ENCODE data around the gene EYA2.
A peak's percentile ranks its signal among the peaks of the same experiment; 100 is the strongest.

The EYA2 gene

GRCh38 chr20:46970937-46971630 lies 76.4 kb downstream of the EYA2 start:
- Histone ChIP-seq H3K27me3 (ENCODE audit: insufficient read depth, low read length) (no peaks in the 10 kb centered on the region), H2AFZ (ENCODE audit: low read depth, low read length) (peak overlapping the region; percentile 50), H3K4me3 (ENCODE audit: low read length) (no peak overlapping the region), H3K36me3 (ENCODE audit: insufficient read depth, low read length) (no peaks in the 10 kb centered on the region), H3K4me1 (ENCODE audit: insufficient read depth, low read length) (no peaks in the 10 kb centered on the region), H3K9me3 (ENCODE audit: low read length) (no peaks in the 10 kb centered on the region)

- Histone ChIP-seq H3K4me1 (ENCODE audit: insufficient read depth, low read length) (peaks cover under 1% of the 10 kb centered on the region), H3K4me3 (ENCODE audit: low read length) (no peak overlapping the region), H3K36me3 (ENCODE audit: insufficient read depth, low read length) (no peaks in the 10 kb centered on the region), H3K27me3 (ENCODE audit: insufficient read depth, low read length) (no peaks in the 10 kb centered on the region), H2AFZ (ENCODE audit: low read depth, low read length) (no peak overlapping the region), H3K9me3 (ENCODE audit: low read length) (no peaks in the 10 kb centered on the region)
These were observed 79.1 kb downstream of the EYA2 start for GRCh38 chr20:46973766-46974165.

GRCh38 chr20:46974669-46975434 lies 80.2 kb downstream of the EYA2 start:
- Histone ChIP-seq H2AFZ (ENCODE audit: low read depth, low read length) (no peak overlapping the region), H3K4me1 (ENCODE audit: insufficient read depth, low read length) (peaks cover 9% of the 10 kb centered on the region), H3K9me3 (ENCODE audit: low read length) (no peaks in the 10 kb centered on the region)

GRCh38 chr20:46975976-46976375 lies 81.3 kb downstream of the EYA2 start:
- Histone ChIP-seq H3K9me3 (ENCODE audit: low read length) (no peaks in the 10 kb centered on the region), H2AFZ (ENCODE audit: low read depth, low read length) (no peak overlapping the region), H3K27me3 (ENCODE audit: insufficient read depth, low read length) (no peaks in the 10 kb centered on the region), H3K36me3 (ENCODE audit: insufficient read depth, low read length) (no peaks in the 10 kb centered on the region), H3K4me1 (ENCODE audit: insufficient read depth, low read length) (peaks cover 9% of the 10 kb centered on the region), H3K4me3 (ENCODE audit: low read length) (no peak overlapping the region)

More at GRCh38 chr20:46974669-46975434, 80.2 kb downstream of the EYA2 start:
- H3K4me3 ChIP-seq (ENCODE audit: low read length), result no peak overlapping the region
- no peaks in the 10 kb centered on the region for H3K36me3 ChIP-seq (ENCODE audit: insufficient read depth, low read length)
- H3K27me3 ChIP-seq (ENCODE audit: insufficient read depth, low read length), result no peaks in the 10 kb centered on the region

- Histone ChIP-seq H3K9me3 (ENCODE audit: low read length) (no peaks in the 10 kb centered on the region), H3K27me3 (ENCODE audit: insufficient read depth, low read length) (no peaks in the 10 kb centered on the region), H3K4me1 (ENCODE audit: insufficient read depth, low read length) (peaks cover 9% of the 10 kb centered on the region), H2AFZ (ENCODE audit: low read depth, low read length) (no peak overlapping the region), H3K36me3 (ENCODE audit: insufficient read depth, low read length) (no peaks in the 10 kb centered on the region), H3K4me3 (ENCODE audit: low read length) (no peak overlapping the region)
These were observed 82.6 kb downstream of the EYA2 start for GRCh38 chr20:46977204-46977603.

GRCh38 chr20:46977909-46978588 lies 83.4 kb downstream of the EYA2 start:
- no peak overlapping the region for H3K4me3 ChIP-seq (ENCODE audit: low read length)

GRCh38 chr20:46978951-46979491 lies 84.4 kb downstream of the EYA2 start:
- H3K4me3 ChIP-seq (ENCODE audit: low read length), result no peak overlapping the region
- no peaks in the 10 kb centered on the region for H3K36me3 ChIP-seq (ENCODE audit: insufficient read depth, low read length)
- peak overlapping the region; percentile 18 for H2AFZ ChIP-seq (ENCODE audit: low read depth, low read length)
- H3K9me3 ChIP-seq (ENCODE audit: low read length), result no peaks in the 10 kb centered on the region
- peaks cover 9% of the 10 kb centered on the region for H3K4me1 ChIP-seq (ENCODE audit: insufficient read depth, low read length)
- H3K27me3 ChIP-seq (ENCODE audit: insufficient read depth, low read length), result no peaks in the 10 kb centered on the region

More at GRCh38 chr20:46977909-46978588, 83.4 kb downstream of the EYA2 start:
- H3K4me1 ChIP-seq (ENCODE audit: insufficient read depth, low read length), result peaks cover 9% of the 10 kb centered on the region
- H3K36me3 ChIP-seq (ENCODE audit: insufficient read depth, low read length), result no peaks in the 10 kb centered on the region
- no peak overlapping the region for H2AFZ ChIP-seq (ENCODE audit: low read depth, low read length)
- H3K27me3 ChIP-seq (ENCODE audit: insufficient read depth, low read length), result no peaks in the 10 kb centered on the region
- no peaks in the 10 kb centered on the region for H3K9me3 ChIP-seq (ENCODE audit: low read length)

- Histone ChIP-seq H3K9me3 (ENCODE audit: low read length) (no peaks in the 10 kb centered on the region), H3K4me1 (ENCODE audit: insufficient read depth, low read length) (peaks cover 9% of the 10 kb centered on the region), H2AFZ (ENCODE audit: low read depth, low read length) (peak overlapping the region; percentile 18), H3K36me3 (ENCODE audit: insufficient read depth, low read length) (no peaks in the 10 kb centered on the region), H3K27me3 (ENCODE audit: insufficient read depth, low read length) (no peaks in the 10 kb centered on the region), H3K4me3 (ENCODE audit: low read length) (no peak overlapping the region)
These were observed 85.1 kb downstream of the EYA2 start for GRCh38 chr20:46979603-46980241.

GRCh38 chr20:46981184-46981583 lies 86.5 kb downstream of the EYA2 start:
- no peaks in the 10 kb centered on the region for H3K27me3 ChIP-seq (ENCODE audit: insufficient read depth, low read length)
- no peaks in the 10 kb centered on the region for H3K36me3 ChIP-seq (ENCODE audit: insufficient read depth, low read length)
- no peak overlapping the region for H2AFZ ChIP-seq (ENCODE audit: low read depth, low read length)
- H3K4me3 ChIP-seq (ENCODE audit: low read length), result no peak overlapping the region
- no peaks in the 10 kb centered on the region for H3K9me3 ChIP-seq (ENCODE audit: low read length)
- H3K4me1 ChIP-seq (ENCODE audit: insufficient read depth, low read length), result peaks cover 9% of the 10 kb centered on the region

GRCh38 chr20:46983466-46983865 lies 88.8 kb downstream of the EYA2 start:
- no peaks in the 10 kb centered on the region for H3K36me3 ChIP-seq (ENCODE audit: insufficient read depth, low read length)
- no peak overlapping the region for H3K4me3 ChIP-seq (ENCODE audit: low read length)
- H3K4me1 ChIP-seq (ENCODE audit: insufficient read depth, low read length), result peaks cover 9% of the 10 kb centered on the region
- no peak overlapping the region for H2AFZ ChIP-seq (ENCODE audit: low read depth, low read length)
- no peaks in the 10 kb centered on the region for H3K27me3 ChIP-seq (ENCODE audit: insufficient read depth, low read length)
- no peaks in the 10 kb centered on the region for H3K9me3 ChIP-seq (ENCODE audit: low read length)

GRCh38 chr20:46984405-46984804 lies 89.8 kb downstream of the EYA2 start:
- Histone ChIP-seq H2AFZ (ENCODE audit: low read depth, low read length) (no peak overlapping the region), H3K4me3 (ENCODE audit: low read length) (no peak overlapping the region), H3K9me3 (ENCODE audit: low read length) (no peaks in the 10 kb centered on the region), H3K36me3 (ENCODE audit: insufficient read depth, low read length) (no peaks in the 10 kb centered on the region), H3K4me1 (ENCODE audit: insufficient read depth, low read length) (peaks cover 2% of the 10 kb centered on the region), H3K27me3 (ENCODE audit: insufficient read depth, low read length) (no peaks in the 10 kb centered on the region)

GRCh38 chr20:46985250-46985649 lies 90.6 kb downstream of the EYA2 start:
- no peaks in the 10 kb centered on the region for H3K4me1 ChIP-seq (ENCODE audit: insufficient read depth, low read length)
- H3K9me3 ChIP-seq (ENCODE audit: low read length), result no peaks in the 10 kb centered on the region

More at GRCh38 chr20:46985250-46985649, 90.6 kb downstream of the EYA2 start:
- Histone ChIP-seq H2AFZ (ENCODE audit: low read depth, low read length) (no peak overlapping the region), H3K36me3 (ENCODE audit: insufficient read depth, low read length) (no peaks in the 10 kb centered on the region), H3K27me3 (ENCODE audit: insufficient read depth, low read length) (no peaks in the 10 kb centered on the region), H3K4me3 (ENCODE audit: low read length) (no peak overlapping the region)

All from neuron (in vitro differentiated cells).